Fibroblast of lung (primary cell): ENCODE results near the gene KCNJ13.

Source experiments
- EZH2 ChIP-seq: IDR thresholded peaks from 2 replicates; pipeline ENCODE4 v1.5.1; 2012; ENCODE audit warnings: low read length, control low read depth, mild to moderate bottlenecking; ENCODE audit errors: missing control alignments
- TF ChIP-seq, protein P1 (sequence below), 2 donors: IDR thresholded peaks in 1 of 2; conservative IDR thresholded peaks in 1 of 2; 1 replicate in 1 of 2; 2 replicates in 1 of 2; pipeline ENCODE4 v1.5.1; 2011 to 2012; ENCODE audit warnings: low read length in 2 of 2, control low read depth in 1 of 2, inconsistent platforms in 1 of 2, low read depth in 1 of 2, mild to moderate bottlenecking in 1 of 2

DNA sequence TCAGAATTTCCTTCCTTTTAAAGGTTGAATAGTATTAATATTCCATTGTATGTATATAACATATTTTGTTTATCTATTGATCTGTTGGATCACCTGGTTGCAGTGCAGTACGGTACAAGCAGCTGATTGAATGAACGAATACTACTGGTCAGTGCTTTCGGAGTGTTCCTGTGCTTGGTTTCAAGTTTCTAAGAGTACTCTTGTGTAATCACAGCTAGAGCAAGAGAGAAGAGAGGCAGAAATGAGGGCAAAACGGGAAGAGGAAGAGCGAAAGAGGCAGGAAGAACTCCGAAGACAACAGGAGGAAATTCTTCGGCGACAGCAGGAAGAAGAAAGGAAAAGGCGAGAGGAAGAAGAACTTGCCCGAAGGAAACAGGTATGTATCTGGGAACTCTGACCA lies 40.3 kb upstream of the KCNJ13 start:
- TF ChIP-seq, protein P1, sequence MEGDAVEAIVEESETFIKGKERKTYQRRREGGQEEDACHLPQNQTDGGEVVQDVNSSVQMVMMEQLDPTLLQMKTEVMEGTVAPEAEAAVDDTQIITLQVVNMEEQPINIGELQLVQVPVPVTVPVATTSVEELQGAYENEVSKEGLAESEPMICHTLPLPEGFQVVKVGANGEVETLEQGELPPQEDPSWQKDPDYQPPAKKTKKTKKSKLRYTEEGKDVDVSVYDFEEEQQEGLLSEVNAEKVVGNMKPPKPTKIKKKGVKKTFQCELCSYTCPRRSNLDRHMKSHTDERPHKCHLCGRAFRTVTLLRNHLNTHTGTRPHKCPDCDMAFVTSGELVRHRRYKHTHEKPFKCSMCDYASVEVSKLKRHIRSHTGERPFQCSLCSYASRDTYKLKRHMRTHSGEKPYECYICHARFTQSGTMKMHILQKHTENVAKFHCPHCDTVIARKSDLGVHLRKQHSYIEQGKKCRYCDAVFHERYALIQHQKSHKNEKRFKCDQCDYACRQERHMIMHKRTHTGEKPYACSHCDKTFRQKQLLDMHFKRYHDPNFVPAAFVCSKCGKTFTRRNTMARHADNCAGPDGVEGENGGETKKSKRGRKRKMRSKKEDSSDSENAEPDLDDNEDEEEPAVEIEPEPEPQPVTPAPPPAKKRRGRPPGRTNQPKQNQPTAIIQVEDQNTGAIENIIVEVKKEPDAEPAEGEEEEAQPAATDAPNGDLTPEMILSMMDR (conservative IDR thresholded peaks at IDR 0.05 in 1 of 2, IDR thresholded peaks at IDR 0.05 in 1 of 2; ENCODE audit: low read depth in 1 of 2, low read length in 2 of 2), result no peak
- no peak for TF ChIP-seq EZH2
